Measurements from ENCODE around the gene POPDC2. TPM values are rescaled to one million over a fixed set of nuclear protein-coding genes. Genes with fewer than 3 reads are reported as not detected.

Gene POPDC2, protein sequence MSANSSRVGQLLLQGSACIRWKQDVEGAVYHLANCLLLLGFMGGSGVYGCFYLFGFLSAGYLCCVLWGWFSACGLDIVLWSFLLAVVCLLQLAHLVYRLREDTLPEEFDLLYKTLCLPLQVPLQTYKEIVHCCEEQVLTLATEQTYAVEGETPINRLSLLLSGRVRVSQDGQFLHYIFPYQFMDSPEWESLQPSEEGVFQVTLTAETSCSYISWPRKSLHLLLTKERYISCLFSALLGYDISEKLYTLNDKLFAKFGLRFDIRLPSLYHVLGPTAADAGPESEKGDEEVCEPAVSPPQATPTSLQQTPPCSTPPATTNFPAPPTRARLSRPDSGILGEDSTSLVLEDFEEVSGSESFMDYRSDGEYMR
- 12.2 TPM for polyA plus RNA-seq
- long read RNA-seq, donor 1, partial matches to known transcripts, result 0 of 3 reads
- long read RNA-seq, donor 1, other reads (novel, unspliced or antisense), result 0 of 3 reads
- long read RNA-seq, donor 2, partial matches to known transcripts, result 0 of 2 reads
- long read RNA-seq, donor 2, other reads (novel, unspliced or antisense), result 0 of 2 reads
- long read RNA-seq, donor 3, result 0 reads
- long read RNA-seq, donor 4, result 0 reads
- long read RNA-seq, donor 5, partial matches to known transcripts, result 0 of 2 reads
- long read RNA-seq, donor 5, other reads (novel, unspliced or antisense), result 0 of 2 reads
- long read RNA-seq, donor 6, partial matches to known transcripts, result 0 of 7 reads
- long read RNA-seq, donor 6, other reads (novel, unspliced or antisense), result 7 of 7 reads
- long read RNA-seq, donor 7, partial matches to known transcripts, result 0 of 2 reads
- long read RNA-seq, donor 7, other reads (novel, unspliced or antisense), result 0 of 2 reads
- long read RNA-seq, donor 8, partial matches to known transcripts, result 0 of 2 reads
- long read RNA-seq, donor 8, other reads (novel, unspliced or antisense), result 0 of 2 reads
- long read RNA-seq, donor 9, result 0 reads
- long read RNA-seq, donor 10, partial matches to known transcripts, result 0 of 1 reads
- long read RNA-seq, donor 10, other reads (novel, unspliced or antisense), result 0 of 1 reads
- long read RNA-seq, donor 11, partial matches to known transcripts, result 0 of 1 reads
- long read RNA-seq, donor 11, other reads (novel, unspliced or antisense), result 0 of 1 reads

DNA sequence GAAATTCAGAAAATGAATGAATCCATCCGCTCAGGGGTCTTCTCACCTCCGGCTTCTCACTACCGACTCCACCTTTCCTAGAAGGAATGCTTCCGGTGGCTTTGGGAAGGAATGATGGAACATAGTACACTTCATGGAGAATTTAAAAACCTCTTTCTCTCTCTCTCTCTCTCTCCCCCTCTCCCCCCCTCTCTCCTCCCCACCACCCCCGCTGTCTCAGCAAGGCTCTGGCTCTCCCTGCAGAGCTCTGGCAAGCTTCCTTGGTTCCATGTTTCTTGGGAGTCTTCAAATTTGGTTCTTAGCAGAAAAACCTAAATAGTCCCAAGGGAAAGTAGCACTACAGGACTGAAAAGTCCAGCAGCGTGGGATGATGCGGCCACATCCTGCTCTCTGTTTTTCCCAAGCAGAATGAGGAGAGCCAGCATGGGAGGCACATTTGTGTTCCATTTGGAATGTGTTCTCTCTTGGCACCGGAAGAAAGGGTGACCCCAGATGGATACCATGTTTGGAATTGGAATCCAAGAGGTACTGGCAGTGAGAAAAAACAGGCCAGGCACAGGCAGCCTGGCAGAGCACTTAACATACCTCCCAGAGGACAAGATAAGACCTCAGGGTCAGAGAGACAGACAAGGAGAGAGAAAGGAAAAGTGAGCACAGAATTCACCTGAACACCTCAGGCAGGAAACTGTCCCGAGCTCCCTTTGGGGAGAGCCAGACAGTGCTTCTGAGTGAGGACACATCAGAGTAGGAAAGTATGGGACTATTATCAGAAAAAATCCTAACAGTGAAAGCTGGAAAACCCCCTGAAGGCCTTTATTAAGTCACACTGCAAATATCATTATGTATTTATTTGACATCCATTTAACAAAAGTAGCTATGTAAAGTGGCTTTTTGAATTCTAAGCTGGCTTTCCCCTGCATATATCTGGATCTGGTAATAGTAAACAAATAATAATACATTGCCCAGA lies at the start of gene POPDC2:
POPDC2 (minus strand) TSS at position 116 of the 967 bp plus-strand sequence. CDS start 166 bp downstream, outside the sequence.
- no peaks in the 10 kb centered on the region for H3K9me3 ChIP-seq (ENCODE audit: control insufficient read depth, low read depth, low read length)
- no peaks in the 10 kb centered on the region for H3K27me3 ChIP-seq (ENCODE audit: control insufficient read depth, insufficient read depth, low read length)
- H3K4me3 ChIP-seq (ENCODE audit: low read length), result peak within 1 kb of the TSS; percentile 12
- no peaks in the 10 kb centered on the region for H3K4me1 ChIP-seq (ENCODE audit: control insufficient read depth, insufficient read depth, low read length)
- DNase-seq, result peak in 1 of 2 donors; percentile 8
- 90% methylated on average over 2 of the region's 9 CpGs for WGBS (ENCODE audit: insufficient coverage, low lambda C conversion rate)
- H3K27ac ChIP-seq (ENCODE audit: low read length), result peak within 1 kb of the TSS; percentile 33
- H3K36me3 ChIP-seq (ENCODE audit: control insufficient read depth, insufficient read depth, low read length), result no peaks in the 10 kb centered on the region

DNA sequence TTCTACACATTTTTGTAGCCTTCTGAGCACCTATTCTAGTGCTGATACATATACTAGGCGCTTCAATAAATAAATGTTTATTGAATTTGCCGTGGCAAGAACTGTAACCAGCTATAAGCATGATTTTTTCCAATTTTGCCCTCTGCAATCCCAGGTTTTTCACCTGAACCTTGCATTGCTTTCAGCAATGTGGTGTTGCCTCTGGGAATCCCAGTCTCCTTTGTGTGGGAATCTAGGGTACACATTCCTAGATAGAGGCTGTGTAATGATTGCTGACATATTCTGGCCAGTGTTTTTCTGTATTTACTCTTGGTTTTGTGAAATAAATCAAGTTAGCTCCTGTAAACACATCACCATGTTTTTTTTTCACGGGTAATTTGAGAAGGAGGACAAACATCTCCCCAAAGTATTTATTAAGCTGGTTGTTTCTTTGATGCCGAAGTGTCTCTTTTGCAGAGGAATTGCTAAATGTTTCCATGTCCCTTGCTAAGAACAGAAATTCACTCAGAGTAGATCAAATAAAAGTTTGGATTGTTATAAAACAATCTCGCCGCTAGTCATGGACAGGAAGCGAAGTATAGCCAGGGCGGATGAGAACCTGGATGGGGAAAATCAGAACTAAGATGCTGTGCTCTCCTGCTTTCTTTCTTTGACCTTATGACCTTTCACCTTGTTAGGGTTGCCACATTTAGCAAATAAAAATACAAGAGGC lies 43.6 kb upstream of the POPDC2 start:
- no peak overlapping the region for H3K27ac ChIP-seq (ENCODE audit: low read length)

DNA sequence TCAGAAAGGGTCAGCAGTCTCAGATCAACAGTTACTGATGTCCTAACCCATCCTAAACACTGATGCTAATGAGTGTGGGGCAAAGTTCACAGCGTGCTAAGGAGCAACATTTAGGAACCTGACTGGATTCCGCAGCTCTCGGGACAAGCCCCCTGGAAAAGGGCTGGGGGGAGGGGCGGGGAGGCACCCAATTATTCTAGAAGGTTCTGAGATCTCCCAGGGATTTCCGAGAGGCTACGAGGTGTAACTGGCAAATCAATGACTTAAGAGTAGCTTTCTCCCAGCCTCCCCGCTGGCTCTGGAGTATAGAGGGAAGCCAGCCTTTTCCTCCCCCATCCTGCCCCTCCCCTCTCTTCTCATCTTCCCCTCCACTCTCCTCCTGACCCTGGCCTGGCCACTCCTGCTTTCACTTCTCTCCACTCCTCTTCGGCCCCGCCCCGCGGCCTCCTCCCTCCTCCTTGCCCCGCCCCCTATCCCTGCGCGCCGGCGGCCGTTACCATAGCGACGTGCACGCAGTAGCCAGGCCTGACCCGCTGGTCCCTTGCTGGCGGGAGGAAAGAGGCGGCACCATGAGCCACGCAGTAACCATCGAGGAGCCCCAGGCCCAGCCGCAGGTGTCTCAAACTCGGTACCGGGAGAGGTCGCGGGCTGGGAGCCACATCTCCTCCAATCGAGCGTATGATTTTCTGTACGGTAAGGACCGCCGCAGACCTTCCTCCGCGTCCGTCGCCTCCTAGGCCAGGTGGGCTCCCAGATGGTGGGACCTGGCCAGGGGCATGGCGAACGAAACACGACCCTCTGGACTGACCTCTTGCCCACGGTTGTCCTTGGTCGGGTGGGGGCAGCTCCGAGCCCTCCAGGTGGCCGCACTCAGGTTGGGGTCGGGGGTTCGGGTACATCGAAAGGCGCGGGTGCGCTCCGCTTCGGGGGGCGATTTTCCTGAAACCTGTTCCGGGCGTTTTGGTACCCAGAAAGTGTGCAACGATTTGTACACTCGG lies 42.4 kb upstream of the POPDC2 start, which contains the start of gene CFAP91:
CFAP91 (plus strand) TSS at position 493 of the 998 bp plus-strand sequence; CDS start at position 570, 77 bp downstream.
- H3K27ac ChIP-seq (ENCODE audit: low read length), result no peak within 1 kb of the TSS
- WGBS (ENCODE audit: insufficient coverage, low lambda C conversion rate), result no CpG with 5 or more reads among the region's 59 CpGs
- H3K4me1 ChIP-seq (ENCODE audit: control insufficient read depth, insufficient read depth, low read length), result peaks cover 9% of the 10 kb centered on the region
- no peaks in the 10 kb centered on the region for H3K36me3 ChIP-seq (ENCODE audit: control insufficient read depth, insufficient read depth, low read length)
- peak within 1 kb of the TSS; percentile 49 for H3K4me3 ChIP-seq (ENCODE audit: low read length)
- H3K27me3 ChIP-seq (ENCODE audit: control insufficient read depth, insufficient read depth, low read length), result peaks cover 2% of the 10 kb centered on the region
- peak; percentile 93 to 96 for DNase-seq
- no peaks in the 10 kb centered on the region for H3K9me3 ChIP-seq (ENCODE audit: control insufficient read depth, low read depth, low read length)

More for the DNA sequence above, 43.6 kb upstream of the POPDC2 start:
- Histone ChIP-seq H3K4me3 (ENCODE audit: low read length) (no peak overlapping the region), H3K36me3 (ENCODE audit: control insufficient read depth, insufficient read depth, low read length) (no peaks in the 10 kb centered on the region), H3K27me3 (ENCODE audit: control insufficient read depth, insufficient read depth, low read length) (peaks cover 2% of the 10 kb centered on the region), H3K9me3 (ENCODE audit: control insufficient read depth, low read depth, low read length) (no peaks in the 10 kb centered on the region), H3K4me1 (ENCODE audit: control insufficient read depth, insufficient read depth, low read length) (peaks cover 9% of the 10 kb centered on the region)
- peak in 1 of 2 donors; percentile 12 for DNase-seq
- WGBS (ENCODE audit: insufficient coverage, low lambda C conversion rate), result 80% methylated on average over 2 of the region's 8 CpGs

- H3K27me3 ChIP-seq (ENCODE audit: control insufficient read depth, insufficient read depth, low read length), result peaks cover 2% of the 10 kb centered on the region
- H3K4me1 ChIP-seq (ENCODE audit: control insufficient read depth, insufficient read depth, low read length), result peaks cover 9% of the 10 kb centered on the region
- whole genome bisulfite sequencing (ENCODE audit: insufficient coverage, low lambda C conversion rate), result 100% methylated on average over 4 of the region's 22 CpGs
- H3K4me3 ChIP-seq (ENCODE audit: low read length), result no peak overlapping the region
- no peaks in the 10 kb centered on the region for H3K9me3 ChIP-seq (ENCODE audit: control insufficient read depth, low read depth, low read length)
- no peaks in the 10 kb centered on the region for H3K36me3 ChIP-seq (ENCODE audit: control insufficient read depth, insufficient read depth, low read length)
- no peak overlapping the region for H3K27ac ChIP-seq (ENCODE audit: low read length)
- DNase-seq, result no peak
Measured at GRCh38 chr3:119700920-119701734, 40.7 kb upstream of the POPDC2 start.

GRCh38 chr3:119700269-119700919 lies 40.0 kb upstream of the POPDC2 start:
- Histone ChIP-seq H3K9me3 (ENCODE audit: control insufficient read depth, low read depth, low read length) (no peaks in the 10 kb centered on the region), H3K27me3 (ENCODE audit: control insufficient read depth, insufficient read depth, low read length) (peaks cover 2% of the 10 kb centered on the region), H3K4me3 (ENCODE audit: low read length) (no peak overlapping the region), H3K27ac (ENCODE audit: low read length) (no peak overlapping the region), H3K4me1 (ENCODE audit: control insufficient read depth, insufficient read depth, low read length) (peaks cover 9% of the 10 kb centered on the region), H3K36me3 (ENCODE audit: control insufficient read depth, insufficient read depth, low read length) (no peaks in the 10 kb centered on the region)
- peak in 1 of 2 donors; percentile 47 for DNase-seq
- no CpG with 5 or more reads among the region's 4 CpGs for WGBS (ENCODE audit: insufficient coverage, low lambda C conversion rate)

DNA sequence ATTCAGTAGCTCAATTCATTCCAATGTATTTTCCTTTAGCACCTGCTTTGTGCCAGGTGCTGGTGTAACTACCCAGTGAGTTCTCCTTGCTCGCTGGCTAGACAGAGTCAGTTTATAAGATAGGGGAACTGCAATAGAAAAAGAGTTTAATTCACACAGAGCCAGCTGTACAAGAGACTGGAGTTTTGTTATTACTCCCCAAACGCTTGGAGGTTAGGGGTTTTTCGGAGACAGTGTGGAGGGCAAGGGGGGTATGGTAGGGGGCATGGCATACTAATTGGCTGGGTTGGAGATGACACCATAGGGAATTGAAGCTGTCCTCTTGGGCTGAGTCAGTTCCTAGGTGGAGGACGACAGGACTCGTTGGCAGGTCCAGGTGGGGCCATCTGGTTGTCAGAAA lies 37.0 kb upstream of the POPDC2 start:
- 100% methylated on average over 2 of the region's 5 CpGs for WGBS (ENCODE audit: insufficient coverage, low lambda C conversion rate)
- Histone ChIP-seq H3K9me3 (ENCODE audit: control insufficient read depth, low read depth, low read length) (no peaks in the 10 kb centered on the region), H3K27me3 (ENCODE audit: control insufficient read depth, insufficient read depth, low read length) (no peaks in the 10 kb centered on the region), H3K4me1 (ENCODE audit: control insufficient read depth, insufficient read depth, low read length) (peaks cover 1% of the 10 kb centered on the region), H3K27ac (ENCODE audit: low read length) (no peak overlapping the region), H3K36me3 (ENCODE audit: control insufficient read depth, insufficient read depth, low read length) (no peaks in the 10 kb centered on the region), H3K4me3 (ENCODE audit: low read length) (no peak overlapping the region)
- no peak for DNase-seq

DNA sequence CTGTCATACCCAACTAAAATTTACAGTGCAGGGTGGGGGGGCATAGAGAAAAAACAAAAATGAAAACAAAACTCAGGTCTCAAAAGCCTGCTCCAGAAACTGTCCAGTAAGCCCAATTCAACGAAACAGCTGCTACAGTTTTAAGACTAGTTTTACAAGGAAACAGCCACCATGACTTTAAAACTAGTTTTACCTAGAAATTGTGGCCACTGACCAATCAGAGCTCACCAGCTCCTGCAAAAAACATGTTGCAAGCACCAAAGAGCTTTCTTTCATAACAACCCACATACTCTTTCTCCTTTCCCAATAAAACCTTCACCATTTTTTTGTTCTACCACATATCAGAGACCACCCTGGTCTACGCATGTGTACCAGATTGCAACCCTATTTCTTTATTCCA lies 35.1 kb upstream of the POPDC2 start:
- Histone ChIP-seq H3K4me3 (ENCODE audit: low read length) (no peak overlapping the region), H3K36me3 (ENCODE audit: control insufficient read depth, insufficient read depth, low read length) (no peaks in the 10 kb centered on the region), H3K27ac (ENCODE audit: low read length) (no peak overlapping the region), H3K27me3 (ENCODE audit: control insufficient read depth, insufficient read depth, low read length) (no peaks in the 10 kb centered on the region), H3K9me3 (ENCODE audit: control insufficient read depth, low read depth, low read length) (no peaks in the 10 kb centered on the region), H3K4me1 (ENCODE audit: control insufficient read depth, insufficient read depth, low read length) (no peaks in the 10 kb centered on the region)
- no peak for DNase-seq
- 100% methylated on average over 1 of the region's 2 CpGs for WGBS (ENCODE audit: insufficient coverage, low lambda C conversion rate)

Measured in large intestine (tissue), 12 donors.